ENCODE measurements around the gene CDH13.

- TF ChIP-seq CTCF (conservative IDR thresholded peaks at IDR 0.05; ENCODE audit: low read length) (no peak), EZH2phosphoT487 (IDR thresholded peaks at IDR 0.05; ENCODE audit: borderline replicate concordance, low read depth, low read length) (no peak)
These were observed 1079.6 kb downstream of the CDH13 start for GRCh38 chr16:83706394-83706793.

All from OCI-LY7 (cell line).